ENCODE data around the gene MCOLN3.
A peak's percentile ranks its signal among the peaks of the same experiment; 100 is the strongest.
"Not testable (repeated sequence)": the region's sequence is repeated elsewhere in the genome, so short reads cannot be mapped to it uniquely, and the experiment has no call there.

Gene MCOLN3

DNA sequence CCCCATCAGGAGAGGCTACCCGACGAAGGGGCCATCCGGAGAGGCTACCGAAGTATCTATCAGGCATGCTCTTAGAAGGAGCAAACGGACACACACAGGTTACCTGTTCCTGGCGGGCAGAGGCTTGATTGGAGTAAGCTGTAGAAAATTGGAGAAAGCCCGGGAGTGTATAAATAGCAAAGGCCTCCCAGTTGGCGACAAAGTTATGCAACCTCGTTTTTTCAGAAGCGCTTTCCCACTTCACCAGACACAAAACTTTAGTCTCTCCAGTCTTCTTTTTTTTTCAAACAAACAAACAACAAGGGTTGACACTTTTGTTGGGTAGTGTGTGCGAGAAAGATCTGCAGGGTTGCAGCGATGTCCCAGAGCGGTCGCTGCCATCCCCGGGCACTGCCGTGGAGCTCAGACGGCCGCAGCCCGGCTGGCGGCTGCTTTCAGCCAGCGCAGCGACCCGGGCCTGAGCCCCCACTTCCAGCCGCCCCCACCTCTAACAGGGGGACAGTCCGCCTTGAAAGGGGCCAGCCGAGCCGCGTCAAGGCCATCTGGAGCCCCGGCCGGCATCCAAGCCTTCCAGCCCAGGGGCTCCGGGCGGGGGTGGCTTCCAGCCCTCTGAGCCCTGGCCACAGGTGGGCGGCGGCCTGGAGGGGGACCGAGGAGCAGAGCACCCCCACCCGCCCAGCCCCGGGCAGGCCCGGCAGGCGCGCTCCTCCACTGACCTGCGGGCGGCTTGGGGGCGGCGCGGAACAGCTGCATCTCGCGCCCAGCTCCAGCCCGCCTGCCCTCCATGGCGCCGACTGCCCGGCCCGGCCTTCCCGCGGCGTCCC is 616 bp downstream of the MCOLN3 start:
- DNase-seq: no peak

GRCh38 chr1:85047144-85047471 is 1.2 kb downstream of the MCOLN3 start:
- DNase-seq: no peak

GRCh38 chr1:85042413-85042812 is 5.9 kb downstream of the MCOLN3 start:
- no peak for DNase-seq

- DNase-seq: no peak
These were observed 6.5 kb downstream of the MCOLN3 start for GRCh38 chr1:85041793-85042192.

GRCh38 chr1:85033221-85033620 is 15.1 kb downstream of the MCOLN3 start:
- DNase-seq: no peak

DNA sequence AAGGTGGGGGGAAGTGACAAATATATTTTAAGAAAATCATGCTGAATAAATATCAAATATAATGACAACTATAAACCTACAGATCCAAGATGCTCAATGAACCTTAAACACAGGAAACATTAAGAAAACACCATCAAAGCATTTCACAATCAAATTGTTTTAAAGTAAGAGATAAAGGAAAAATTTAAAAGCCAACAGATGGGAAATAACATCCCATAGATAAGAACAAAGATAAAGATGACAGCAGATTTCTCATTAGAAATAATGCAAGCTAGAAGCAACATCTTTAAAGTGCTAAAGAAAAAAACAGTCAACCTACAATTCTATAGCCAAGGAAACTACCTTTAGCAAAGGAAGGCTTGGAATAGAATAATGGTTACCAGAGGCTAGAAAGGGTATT is 17.8 kb downstream of the MCOLN3 start:
- no peak for DNase-seq

DNA sequence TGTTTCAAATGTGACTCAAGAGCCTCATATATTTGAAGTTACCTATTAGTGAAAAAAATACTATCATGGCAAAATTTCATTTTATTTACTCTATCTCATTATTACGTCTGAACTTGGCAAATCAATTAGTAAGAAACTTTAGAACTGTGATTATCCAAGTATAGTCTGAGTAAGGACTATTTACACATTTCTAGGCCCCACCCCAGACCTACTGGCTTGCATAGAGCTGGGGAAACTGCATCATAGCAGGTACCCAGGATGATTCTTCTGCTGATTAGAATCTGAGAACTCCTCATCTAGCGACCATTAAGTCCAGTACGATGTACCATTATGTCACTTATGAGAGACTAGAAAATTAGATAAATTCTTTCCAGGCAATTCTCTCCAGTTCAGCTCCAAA is 20.1 kb downstream of the MCOLN3 start:
- DNase-seq: no peak

- peak; percentile 49 for DNase-seq
These were observed 20.9 kb downstream of the MCOLN3 start for GRCh38 chr1:85027242-85027983.

- DNase-seq: no peak
These were observed 22.4 kb downstream of the MCOLN3 start for GRCh38 chr1:85025940-85026339.

DNA sequence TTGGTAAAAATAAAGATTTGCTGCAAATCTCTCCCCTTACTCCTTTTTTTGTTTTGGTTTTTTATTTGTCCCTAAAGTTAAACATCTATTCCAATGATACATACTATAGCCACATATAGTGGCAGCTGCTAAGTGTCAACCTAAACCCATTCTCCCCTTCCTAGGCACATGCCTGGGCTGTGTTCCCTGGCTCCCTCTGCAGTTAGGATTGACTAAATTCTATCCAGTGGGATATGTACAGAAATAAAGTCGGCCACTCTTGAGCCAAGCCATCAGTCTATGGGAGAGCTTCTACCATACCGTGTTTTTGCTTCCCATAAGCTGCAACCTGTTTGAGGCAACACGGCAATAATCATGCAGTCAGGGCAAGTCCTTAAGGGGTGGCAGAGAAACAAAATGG is 23.6 kb downstream of the MCOLN3 start:
- DNase-seq: no peak

DNA sequence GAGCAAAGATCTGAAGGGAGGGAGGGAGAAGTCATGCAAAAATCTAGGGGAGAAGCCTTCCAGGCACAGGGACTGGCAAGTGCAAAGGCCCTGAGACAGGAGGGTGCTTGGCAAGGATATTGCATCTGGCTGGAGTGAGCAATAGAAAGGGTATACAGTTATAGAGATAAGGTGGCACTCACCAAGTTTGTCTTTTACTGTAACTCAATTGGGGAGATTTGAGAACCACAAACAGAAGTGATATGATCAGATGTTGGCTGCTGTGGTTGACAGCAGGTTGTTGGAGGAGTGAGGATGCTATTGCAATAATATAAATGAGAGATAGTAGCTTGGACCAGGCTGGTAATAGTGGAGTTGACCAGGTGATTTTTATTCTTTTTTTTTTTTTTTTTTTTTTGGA is 25.6 kb downstream of the MCOLN3 start:
- no peak for DNase-seq

DNA sequence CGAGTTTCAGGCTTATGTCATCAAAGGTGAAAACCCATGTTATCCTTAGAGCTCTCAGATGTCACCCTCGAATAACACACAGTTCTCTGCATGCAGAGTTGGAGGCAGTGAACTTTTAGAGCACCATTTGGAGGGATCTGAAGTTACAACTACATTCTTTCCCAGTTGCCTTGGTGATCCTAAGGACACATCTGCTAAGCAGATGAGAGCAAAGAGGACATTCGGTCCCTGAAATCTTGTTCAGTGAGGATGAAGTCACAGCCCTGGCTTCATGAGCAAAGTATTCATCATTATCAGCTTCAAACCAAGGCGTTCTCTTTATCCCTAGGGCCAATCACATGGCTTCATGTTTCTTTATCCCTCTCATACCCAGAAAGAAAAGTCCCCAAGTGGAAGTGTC is 28.3 kb downstream of the MCOLN3 start:
- DNase-seq: no peak

DNA sequence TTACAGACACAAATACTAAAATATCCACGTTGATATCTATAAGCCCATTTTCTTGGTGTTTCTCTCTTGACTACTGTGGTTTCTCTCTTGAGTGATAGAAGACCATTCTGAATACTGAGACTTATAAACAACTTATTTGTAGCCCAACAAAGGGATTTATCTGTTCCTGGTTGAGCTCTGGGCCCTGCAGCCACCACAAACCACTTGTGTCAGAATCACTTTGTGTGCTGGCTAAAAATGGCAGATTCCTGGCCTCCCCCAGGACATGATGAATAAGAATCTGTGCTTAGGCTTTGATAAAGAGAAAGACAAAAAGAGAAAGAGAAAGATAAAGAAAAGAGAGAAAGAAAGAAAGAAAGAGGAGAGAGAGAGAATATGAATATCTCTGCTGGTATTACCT is 32.5 kb downstream of the MCOLN3 start:
- no peak for DNase-seq

- not testable (repeated sequence) for DNase-seq
These were observed 42.7 kb downstream of the MCOLN3 start for GRCh38 chr1:85005641-85006040.

GRCh38 chr1:85001742-85002141 is 46.6 kb downstream of the MCOLN3 start:
- DNase-seq: no peak

DNA sequence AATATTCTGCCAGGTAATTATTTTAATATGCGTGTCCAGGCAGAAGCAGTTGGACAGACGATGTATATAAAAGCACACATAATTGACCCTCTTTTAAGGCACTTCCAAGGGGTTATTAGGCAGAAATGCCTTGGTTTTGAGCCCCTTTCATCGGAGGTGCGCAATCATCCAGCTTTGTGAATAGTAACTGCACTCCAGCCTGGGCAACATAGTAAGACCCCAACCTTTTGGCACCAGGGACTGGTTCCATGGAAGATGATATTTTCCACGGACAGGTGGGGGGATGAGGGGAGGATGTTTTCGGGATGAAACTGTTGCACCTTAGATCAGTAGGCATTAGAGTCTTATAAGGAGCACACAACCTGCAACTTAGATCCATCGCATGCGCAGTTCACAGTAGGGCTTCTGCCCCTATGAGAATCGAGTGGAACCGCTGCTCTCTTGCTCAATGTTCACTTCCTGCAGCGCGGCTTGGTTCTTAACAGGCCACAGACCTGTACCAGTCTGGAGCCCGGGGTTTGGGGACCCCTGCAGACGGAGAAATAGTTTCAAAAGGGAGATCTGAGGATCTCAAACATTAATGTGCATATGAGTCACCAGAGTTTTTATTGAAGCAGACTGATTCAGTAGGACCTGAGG is 49.5 kb downstream of the MCOLN3 start:
- peak; percentile 67 for DNase-seq

DNA sequence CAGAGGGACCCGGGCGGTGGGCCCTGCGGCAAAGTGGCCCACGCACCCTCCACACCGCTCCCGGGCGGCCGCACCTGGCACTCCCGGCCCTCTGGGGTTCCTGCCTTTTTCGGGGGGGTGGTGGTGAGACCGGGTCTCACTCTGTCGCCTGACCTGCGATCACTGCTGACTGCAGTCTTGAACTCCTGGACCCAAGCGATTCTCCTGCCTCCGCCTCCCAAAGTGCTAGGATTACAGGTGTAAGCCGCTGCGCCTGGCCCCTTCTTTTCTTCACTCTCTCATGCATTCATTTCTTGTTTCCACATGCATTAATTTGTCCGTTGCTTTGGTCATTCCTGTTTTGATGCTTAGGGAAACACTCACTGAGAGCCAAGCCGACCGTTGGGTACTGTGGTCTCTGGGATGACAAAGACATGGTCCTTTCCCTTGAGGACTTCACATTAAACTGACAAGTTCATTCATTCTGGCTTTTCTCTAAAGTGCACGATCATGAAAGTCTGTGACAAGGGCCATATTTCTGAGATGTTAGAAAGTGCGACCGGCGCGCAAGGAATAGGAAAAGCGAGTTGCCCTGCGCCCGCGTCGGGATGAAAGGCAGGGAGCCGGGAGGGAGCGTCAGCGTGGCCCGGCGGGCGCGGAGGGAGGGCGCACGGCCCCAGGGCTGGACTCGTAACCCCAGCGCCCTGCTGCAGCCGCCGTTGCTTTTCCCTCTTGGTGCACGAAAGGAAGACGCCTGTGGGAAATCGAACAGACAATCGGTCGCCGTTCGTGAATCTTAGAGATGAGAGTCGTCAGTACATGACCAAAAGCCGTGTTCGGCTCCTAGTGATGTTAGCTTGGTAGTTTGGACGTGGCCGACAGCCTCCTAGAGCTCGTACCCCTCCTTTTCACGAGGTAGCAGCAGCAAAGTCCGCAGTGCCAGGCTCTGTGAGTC is 50.4 kb downstream of the MCOLN3 start:
- no peak for DNase-seq

DNA sequence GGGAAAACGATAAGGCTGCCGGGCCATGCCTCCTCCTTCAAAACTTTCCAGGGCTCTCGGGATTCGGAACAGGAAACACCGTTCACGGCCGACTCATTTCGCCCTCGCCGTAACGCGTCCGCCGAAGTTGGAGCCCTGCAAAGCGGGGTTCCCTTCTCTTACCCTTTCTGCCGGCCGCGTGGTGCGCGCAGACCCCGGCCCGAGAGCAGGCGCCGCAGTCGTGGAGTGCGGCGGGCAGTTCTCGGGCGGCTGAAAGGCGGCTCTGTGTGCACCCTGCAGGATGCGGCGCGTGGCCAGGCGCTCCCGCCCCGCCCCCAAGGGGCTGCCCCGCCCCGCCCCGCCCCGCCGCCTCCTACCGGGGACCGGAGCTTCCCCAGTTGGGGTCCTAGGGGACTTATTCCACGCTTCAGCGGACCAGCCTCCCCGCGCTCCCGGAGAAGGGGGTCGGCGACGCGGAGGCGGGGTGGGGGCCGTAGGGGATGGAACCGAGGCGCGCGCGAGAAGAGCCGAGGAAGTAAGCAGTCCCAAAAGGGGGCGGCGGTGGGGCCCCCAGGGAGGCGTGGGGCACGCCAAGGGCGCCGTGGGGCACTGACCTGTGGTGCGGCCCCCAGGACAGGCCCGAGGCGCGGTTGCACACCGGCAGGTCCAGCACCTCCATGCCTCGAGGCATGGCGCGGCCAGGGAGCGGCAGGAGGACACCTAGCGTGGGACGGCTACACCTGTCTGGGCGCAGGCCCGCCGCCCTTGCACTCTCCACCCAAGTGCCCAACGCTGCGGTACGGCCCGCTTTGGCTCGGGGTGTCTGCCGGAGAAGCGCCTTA is 51.2 kb downstream of the MCOLN3 start, which contains the start of gene MCOLN2:
MCOLN2 (minus strand) TSS at position 268 of the 821 bp plus-strand sequence; CDS start at position 27, 241 bp downstream.
- DNase-seq: peak; percentile 45

DNA sequence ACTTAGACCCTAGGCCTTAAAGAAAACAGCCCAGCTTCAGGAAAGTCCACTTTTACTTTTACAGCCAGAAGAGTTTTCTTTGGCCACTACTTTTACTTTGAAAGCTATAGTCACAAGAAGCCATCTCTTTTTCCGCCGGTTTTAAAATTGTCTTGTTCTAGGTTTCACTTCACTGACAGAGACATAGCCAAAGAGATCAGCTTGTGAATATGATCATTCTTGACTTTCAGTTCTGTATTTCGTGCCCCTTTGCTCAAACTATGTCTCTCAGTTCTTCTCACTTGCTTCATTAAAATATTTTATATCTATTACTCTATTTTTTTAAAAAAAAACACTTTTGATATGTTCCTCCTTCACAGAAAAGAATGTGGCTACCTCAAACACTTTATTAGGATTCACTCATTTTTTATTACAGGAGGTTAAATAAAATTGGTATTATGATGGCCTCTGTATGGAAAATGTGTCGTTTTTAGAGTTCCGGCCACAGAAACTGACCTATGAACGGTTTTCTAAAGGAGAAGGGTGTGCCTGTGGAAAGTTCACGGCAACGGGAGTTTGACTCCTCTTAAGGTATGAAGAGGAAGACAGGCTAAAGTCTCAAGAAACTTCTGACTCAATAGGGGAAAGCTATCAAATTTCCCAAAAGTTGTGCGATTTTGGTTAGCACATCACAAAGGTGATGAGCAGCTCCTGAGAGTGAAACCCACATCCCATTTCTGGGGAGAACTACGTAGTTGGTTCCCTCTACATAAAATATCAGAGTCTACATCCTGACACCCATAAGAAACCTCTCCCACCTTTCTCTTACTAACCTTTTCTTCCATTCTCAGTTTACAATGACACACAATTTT is 52.6 kb downstream of the MCOLN3 start:
- no peak for DNase-seq

DNA sequence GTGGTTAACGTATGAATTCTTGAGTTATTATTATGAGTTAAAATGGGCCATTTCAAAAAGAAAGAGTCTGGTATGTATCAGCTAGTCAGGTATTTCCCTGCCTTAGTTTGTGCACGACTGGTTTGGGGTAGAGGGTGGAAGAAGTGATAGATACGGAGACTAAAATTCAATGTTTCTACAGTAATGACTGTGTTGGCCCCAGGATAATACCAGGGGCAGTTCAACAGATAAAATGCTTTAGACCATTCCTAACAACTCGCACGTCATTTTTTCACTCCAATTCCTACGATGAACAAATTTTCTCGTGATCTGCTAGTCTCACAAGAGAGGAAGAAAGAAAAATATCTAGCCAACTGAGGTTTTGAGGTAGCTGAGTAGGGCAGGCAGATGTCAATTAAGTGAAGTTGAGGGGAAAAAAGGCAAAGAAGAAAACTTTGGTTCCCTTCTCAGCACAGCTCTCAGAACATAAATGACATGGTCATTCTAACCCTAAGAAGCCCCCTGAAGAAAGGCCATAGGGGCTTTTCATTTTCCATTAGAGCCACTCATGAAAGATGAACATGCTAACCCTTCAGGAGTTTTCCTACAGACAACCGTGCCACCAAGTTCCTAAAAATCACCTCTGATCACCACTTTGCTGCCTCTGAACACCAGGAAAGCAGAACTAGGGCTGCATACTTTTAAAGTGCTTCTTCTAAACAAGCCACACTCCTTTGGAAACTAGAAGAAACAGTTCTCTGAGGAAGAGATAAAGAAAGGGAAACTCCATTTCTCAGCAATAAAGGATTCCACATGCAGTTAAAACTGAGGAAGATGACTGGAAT is 57.0 kb downstream of the MCOLN3 start:
- no peak for DNase-seq

Data from CD4-positive, alpha-beta T cell treated with Interleukin-4 for 4 hours (primary cell).